Kidney tubule cell (primary cell): ENCODE data around the gene CD160.
"Not testable (repeated sequence)": the region's sequence is repeated elsewhere in the genome, so short reads cannot be mapped to it uniquely, and the experiment has no call there.

ENCODE experiments used
- DNase-seq: peaks from one replicate; pipeline ENCODE4 v3.0.0-alpha.2; 2018; ENCODE audit warnings: low spot score

CD160 gene

GRCh38 chr1:145710291-145711027 lies 8.8 kb upstream of the CD160 start:
- no peak for DNase-seq

GRCh38 chr1:145711213-145711651 lies 8.1 kb upstream of the CD160 start:
- peak; percentile 96 for DNase-seq

GRCh38 chr1:145714524-145715111 lies 4.7 kb upstream of the CD160 start:
- DNase-seq: no peak

- no peak for DNase-seq
Observed at GRCh38 chr1:145716641-145717345, 2.5 kb upstream of the CD160 start.

- no peak for DNase-seq
Observed at GRCh38 chr1:145717833-145718232, 1.5 kb upstream of the CD160 start.

GRCh38 chr1:145718465-145718864 lies 834 bp upstream of the CD160 start:
- not testable (repeated sequence) for DNase-seq

- peak; percentile 92 for DNase-seq
Observed at GRCh38 chr1:145720556-145720877, 1.2 kb downstream of the CD160 start.

GRCh38 chr1:145720878-145721671 lies 1.8 kb downstream of the CD160 start:
- DNase-seq: peak; percentile 71

GRCh38 chr1:145726193-145726592 lies 6.9 kb downstream of the CD160 start:
- not testable (repeated sequence) for DNase-seq

GRCh38 chr1:145729196-145729595 lies 9.9 kb downstream of the CD160 start:
- no peak for DNase-seq

- no peak for DNase-seq
Observed at GRCh38 chr1:145729666-145730436, 10.6 kb downstream of the CD160 start.

- DNase-seq: no peak
Observed at GRCh38 chr1:145730467-145730866, 11.2 kb downstream of the CD160 start.

- DNase-seq: no peak
Observed at GRCh38 chr1:145730900-145731299, 11.6 kb downstream of the CD160 start.

- DNase-seq: no peak
Observed at GRCh38 chr1:145736191-145736590, 16.9 kb downstream of the CD160 start.

GRCh38 chr1:145740269-145740668 lies 21.0 kb downstream of the CD160 start:
- no peak for DNase-seq

GRCh38 chr1:145747398-145748247 lies 28.3 kb downstream of the CD160 start:
- no peak for DNase-seq

- DNase-seq: no peak
Observed at GRCh38 chr1:145750426-145750825, 31.1 kb downstream of the CD160 start.

- DNase-seq: peak; percentile 51
Observed at GRCh38 chr1:145751491-145752037, 32.3 kb downstream of the CD160 start.

GRCh38 chr1:145757420-145757819 lies 38.1 kb downstream of the CD160 start:
- DNase-seq: peak; percentile 14

- no peak for DNase-seq
Observed at GRCh38 chr1:145758116-145758515, 38.8 kb downstream of the CD160 start.
